Activated CD8-positive, alpha-beta memory T cell treated with anti-CD3 and anti-CD28 coated beads, Interleukin-2, amount 50 U/mL, for 4 hours (primary cell): ENCODE data around the gene TOMM40.
"Not testable (repeated sequence)": the region's sequence is repeated elsewhere in the genome, so short reads cannot be mapped to it uniquely, and the experiment has no call there.

Experiments used
- DNase-seq: peaks from one replicate; pipeline ENCODE4 v3.0.0-alpha.2; 2020

Gene TOMM40

GRCh38 chr19:44900328-44901244 lies 9.5 kb downstream of the TOMM40 start:
- DNase-seq = no peak

GRCh38 chr19:44903216-44903601 lies 12.2 kb downstream of the TOMM40 start:
- DNase-seq = no peak

GRCh38 chr19:44903602-44904425 lies 12.8 kb downstream of the TOMM40 start:
- DNase-seq = peak; percentile 79

- no peak for DNase-seq
Observed at GRCh38 chr19:44904426-44904994, 13.5 kb downstream of the TOMM40 start.

- DNase-seq = no peak
Observed at GRCh38 chr19:44905437-44906160, 14.5 kb downstream of the TOMM40 start, which contains the start of gene APOE. APOE (plus strand) TSS chr19:44905796; CDS start chr19:44906625, 829 bp downstream.

- DNase-seq = no peak
Observed at GRCh38 chr19:44907613-44908012, 16.6 kb downstream of the TOMM40 start.

GRCh38 chr19:44908074-44908835 lies 17.2 kb downstream of the TOMM40 start:
- DNase-seq = no peak

- no peak for DNase-seq
Observed at GRCh38 chr19:44908836-44909261, 17.8 kb downstream of the TOMM40 start.

GRCh38 chr19:44909775-44910174 lies 18.7 kb downstream of the TOMM40 start:
- no peak for DNase-seq

- not testable (repeated sequence) for DNase-seq
Observed at GRCh38 chr19:44911896-44912295, 20.8 kb downstream of the TOMM40 start.

GRCh38 chr19:44912854-44913253 lies 21.8 kb downstream of the TOMM40 start:
- DNase-seq = no peak

- not testable (repeated sequence) for DNase-seq
Observed at GRCh38 chr19:44913512-44914432, 22.7 kb downstream of the TOMM40 start.

- peak; percentile 77 for DNase-seq
Observed at GRCh38 chr19:44914433-44915206, 23.6 kb downstream of the TOMM40 start, which contains the start of gene APOC1. APOC1 (plus strand) TSS chr19:44914608; CDS start chr19:44914892, 284 bp downstream.

- DNase-seq = no peak
Observed at GRCh38 chr19:44924243-44924725, 33.2 kb downstream of the TOMM40 start.

- DNase-seq = no peak
Observed at GRCh38 chr19:44925114-44925891, 34.2 kb downstream of the TOMM40 start.

GRCh38 chr19:44926245-44927077 lies 35.4 kb downstream of the TOMM40 start:
- not testable (repeated sequence) for DNase-seq

- DNase-seq = no peak
Observed at GRCh38 chr19:44927746-44928145, 36.7 kb downstream of the TOMM40 start.

GRCh38 chr19:44930088-44930487 lies 39.0 kb downstream of the TOMM40 start:
- no peak for DNase-seq
